Adrenal gland (tissue), 12 donors: ENCODE results near the gene GJD4. TPM values are rescaled to one million over a fixed set of nuclear protein-coding genes. Genes with fewer than 3 reads are reported as not detected.
A peak's percentile ranks its signal among the peaks of the same experiment; 100 is the strongest.

Experiments used
- DNase-seq, 7 donors: peaks; one replicate each; pipeline ENCODE4 v3.0.0-alpha.2; 2019 to 2020
- H3K27ac ChIP-seq, 5 donors: fragments of 200-600 bp; sonication (generic) in 4 of 5; 1 replicate in 3 of 5; 2 replicates in 2 of 5; pipeline versions ENCODE4 v1.5.1 to v1.8.0; 2016 to 2020; ENCODE audit warnings: mild to moderate bottlenecking in 1 of 5
- H3K27me3 ChIP-seq: fragments of 200-600 bp; 2 replicates; pipeline ENCODE4 v1.8.0; 2021
- H3K36me3 ChIP-seq, 2 donors: fragments of 200-600 bp; replicated peaks in 1 of 2; 1 replicate in 1 of 2; 2 replicates in 1 of 2; pipeline versions ENCODE4 v1.5.1 to v1.8.0; 2018 to 2022
- H3K4me1 ChIP-seq, 2 donors: fragments of 200-600 bp; replicated peaks in 1 of 2; 1 replicate in 1 of 2; 2 replicates in 1 of 2; pipeline versions ENCODE4 v1.5.1 to v1.8.0; 2018 to 2021
- H3K4me3 ChIP-seq, 4 donors: fragments of 200-600 bp; sonication (generic) in 3 of 4; one replicate each; pipeline ENCODE4 v1.5.1; 2016 to 2018
- H3K9me3 ChIP-seq, 3 donors: fragments of 200-600 bp; sonication (generic) in 1 of 3; replicated peaks in 1 of 3; 1 replicate in 2 of 3; 2 replicates in 1 of 3; pipeline versions ENCODE4 v1.5.1 to v1.8.0; 2016 to 2021
- POLR2A ChIP-seq, 2 donors: fragments of 450-650 bp; IDR thresholded peaks; one replicate each; pipeline ENCODE4 v1.6.1; 2017; ENCODE audit warnings: antibody characterized with exemption in 2 of 2, mild to moderate bottlenecking in 2 of 2, moderate library complexity in 1 of 2
- WGBS, 4 donors: extraction: QIAGEN DNeasy Blood & Tissue Kit in 2 of 4; methylation state at CpG; one replicate each; pipeline versions ENCODE4 v1.1.5 to v1.1.7; 2013 to 2017; 5-methylcytosine and 5-hydroxymethylcytosine counted together
- intact Hi-C, 2 donors: fragments of 100-400 bp; cut with DNase I; formaldehyde crosslinking; loops; one replicate each; pipeline versions ENCODE4 v1.14.1 to v1.15.0; 2022 to 2023
- polyA plus RNA-seq, 3 donors: library from polyadenylated mRNA; stranded (reverse); fragments of 200-250 nt in 2 of 3; fragments of 350-450 nt in 1 of 3; fragmentation: Illumina TruSeq in 1 of 3; extraction: RNeasy Lipid Tissue Mini Kit (QIAGEN cat#74804) in 1 of 3; gene quantifications; one replicate each; pipeline ENCODE4 v1.2.3, GENCODE V29; 2013 to 2014
- total RNA-seq, 9 donors: library from RNA; depleted of rRNA in 4 of 9; stranded (reverse); fragments of >200 nt in 4 of 9; fragments of 120-200 nt in 1 of 9; fragmentation: NEBNext Ultra II Directional in 1 of 9; extraction: Animal tissue kit (Norgen Biotek cat#: 25700) in 1 of 9; gene quantifications; one replicate each; pipeline versions ENCODE4 v1.1.0 to v1.2.4, GENCODE V29; 2013 to 2023
- TF ChIP-seq, protein P1 (sequence below), 6 experiments: fragments of 450-650 bp in 4 of 6; fragments of 200-600 bp in 2 of 6; sonication (generic) in 1 of 6; IDR thresholded peaks; 1 replicate in 5 of 6; 2 replicates in 1 of 6; pipeline versions ENCODE4 v1.5.1 to v1.8.0; 2016 to 2021; ENCODE audit warnings: antibody characterized with exemption in 6 of 6, mild to moderate bottlenecking in 2 of 6, moderate library complexity in 1 of 6
- donor health status: healthy with polysubstance abuse.
- donor health status: Bipolar disorder and iron deficiency.
- donor health status: DM: yes; HTN: yes; CAD: no.
- donor health status: DM: no; HTN: no; CAD: no.
- donor health status: DM: no; HTN: no; CAD: no.
- donor health status: DM: yes; HTN: yes; CAD: no.

Gene GJD4
- total and polyA plus RNA-seq, 12 donors: not detected

- intact Hi-C loops: loop anchor here in 1 of 2 donors (5.0 kb wide), 1 partner anchor 1134 kb away; no protein-coding TSS in a partner anchor
- Histone ChIP-seq H3K4me3 (peak overlapping the region in 3 of 4 donors; percentile 22 to 71 (median 35)), H3K4me1 (peaks cover 17 to 21% of the 10 kb centered on the region in 2 donors), H3K27ac (peak overlapping the region in 2 of 5 donors; percentile 34 to 81), H3K27me3 (no peaks in the 10 kb centered on the region), H3K36me3 (no peaks in the 10 kb centered on the region), H3K9me3 (no peaks in the 10 kb centered on the region)
- 0 to 2% (median 1%) methylated on average over 33 to 42 of the region's 42 CpGs for WGBS, 4 donors
- TF ChIP-seq POLR2A (IDR thresholded peaks at IDR 0.05): no peak
- TF ChIP-seq, protein P1, sequence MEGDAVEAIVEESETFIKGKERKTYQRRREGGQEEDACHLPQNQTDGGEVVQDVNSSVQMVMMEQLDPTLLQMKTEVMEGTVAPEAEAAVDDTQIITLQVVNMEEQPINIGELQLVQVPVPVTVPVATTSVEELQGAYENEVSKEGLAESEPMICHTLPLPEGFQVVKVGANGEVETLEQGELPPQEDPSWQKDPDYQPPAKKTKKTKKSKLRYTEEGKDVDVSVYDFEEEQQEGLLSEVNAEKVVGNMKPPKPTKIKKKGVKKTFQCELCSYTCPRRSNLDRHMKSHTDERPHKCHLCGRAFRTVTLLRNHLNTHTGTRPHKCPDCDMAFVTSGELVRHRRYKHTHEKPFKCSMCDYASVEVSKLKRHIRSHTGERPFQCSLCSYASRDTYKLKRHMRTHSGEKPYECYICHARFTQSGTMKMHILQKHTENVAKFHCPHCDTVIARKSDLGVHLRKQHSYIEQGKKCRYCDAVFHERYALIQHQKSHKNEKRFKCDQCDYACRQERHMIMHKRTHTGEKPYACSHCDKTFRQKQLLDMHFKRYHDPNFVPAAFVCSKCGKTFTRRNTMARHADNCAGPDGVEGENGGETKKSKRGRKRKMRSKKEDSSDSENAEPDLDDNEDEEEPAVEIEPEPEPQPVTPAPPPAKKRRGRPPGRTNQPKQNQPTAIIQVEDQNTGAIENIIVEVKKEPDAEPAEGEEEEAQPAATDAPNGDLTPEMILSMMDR (IDR thresholded peaks at IDR 0.05): no peak
- peak; percentile 58 to 72 (median 67) for DNase-seq
These were observed 38.3 kb downstream of the GJD4 start for GRCh38 chr10:35643151-35644049.

GRCh38 chr10:35644050-35644950 lies 39.2 kb downstream of the GJD4 start:
- H3K27ac ChIP-seq: peak overlapping the region in 1 of 5 donors; percentile 81

GRCh38 chr10:35650894-35651293 lies 45.8 kb downstream of the GJD4 start:
- TF ChIP-seq, protein P1 (IDR thresholded peaks at IDR 0.05): no peak
- no peak for TF ChIP-seq POLR2A (IDR thresholded peaks at IDR 0.05)
- Histone ChIP-seq H3K36me3 (no peaks in the 10 kb centered on the region), H3K9me3 (no peaks in the 10 kb centered on the region), H3K27ac (no peak overlapping the region), H3K4me3 (no peak overlapping the region), H3K27me3 (no peaks in the 10 kb centered on the region), H3K4me1 (no peaks in the 10 kb centered on the region)
- 69 to 81% (median 76%) methylated on average over 3 of the region's 3 CpGs for WGBS, 4 donors
- DNase-seq: no peak
- intact Hi-C loops: no loop called here

More at GRCh38 chr10:35644050-35644950, 39.2 kb downstream of the GJD4 start:
- peak in 1 of 7 donors; percentile 11 for DNase-seq
- peak overlapping the region in 1 of 4 donors; percentile 71 for H3K4me3 ChIP-seq
- intact Hi-C loops: loop anchor here in 1 of 2 donors (5.0 kb wide), 1 partner anchor 1133 kb away; no protein-coding TSS in a partner anchor
- WGBS, 4 donors: 23 to 27% (median 24%) methylated on average over 13 of the region's 13 CpGs
- no peaks in the 10 kb centered on the region for H3K27me3 ChIP-seq
- H3K36me3 ChIP-seq: no peaks in the 10 kb centered on the region
- no peaks in the 10 kb centered on the region for H3K9me3 ChIP-seq
- H3K4me1 ChIP-seq: peaks cover 17 to 21% of the 10 kb centered on the region in 2 donors
- TF ChIP-seq, protein P1 (IDR thresholded peaks at IDR 0.05): no peak
- TF ChIP-seq POLR2A (IDR thresholded peaks at IDR 0.05): no peak

- 67 to 79% (median 71%) methylated on average over 2 of the region's 2 CpGs for WGBS, 4 donors
- no peaks in the 10 kb centered on the region for H3K9me3 ChIP-seq
- intact Hi-C loops: no loop called here
- DNase-seq: no peak
- H3K27ac ChIP-seq: no peak overlapping the region
- no peaks in the 10 kb centered on the region for H3K4me1 ChIP-seq
- H3K36me3 ChIP-seq: no peaks in the 10 kb centered on the region
- H3K27me3 ChIP-seq: no peaks in the 10 kb centered on the region
- TF ChIP-seq, protein P1 (IDR thresholded peaks at IDR 0.05): no peak
- TF ChIP-seq POLR2A (IDR thresholded peaks at IDR 0.05): no peak
- no peak overlapping the region for H3K4me3 ChIP-seq
These were observed 47.7 kb downstream of the GJD4 start for GRCh38 chr10:35652824-35653223.
